CD4-positive, alpha-beta T cell (primary cell): ENCODE data around the gene MMP19. TPM values are rescaled to one million over a fixed set of nuclear protein-coding genes. Genes with fewer than 3 reads are reported as not detected.

ENCODE experiments used
- ATAC-seq: fragments of 200-7000 bp; cut with Tn5 transposase; one replicate; pipeline ENCODE4 v1.10.0; 2022; ENCODE audit warnings: mild to moderate bottlenecking; ENCODE audit not compliant: poor library complexity
- CTCF ChIA-PET: fragments of 350-600 bp; sonication (Branson Sonifier 250); formaldehyde crosslinking; loops from one replicate; lab custom pipeline; 2021; ENCODE audit warnings: antibody characterized with exemption, inconsistent platforms; lab: Charles Lee
- POLR2A ChIA-PET: fragments of 350-600 bp; sonication (Branson Sonifier 250); formaldehyde crosslinking; loops from one replicate; lab custom pipeline; 2021; ENCODE audit warnings: antibody characterized with exemption, inconsistent platforms; lab: Charles Lee
- DNase-seq, 14 experiments: peaks; one replicate each; pipeline ENCODE4 v3.0.0-alpha.2; 2013 to 2020; ENCODE audit warnings: mixed read lengths in 2 of 14
- H3K27ac ChIP-seq, 2 donors: one replicate each; pipeline versions ENCODE4 v1.5.1 to v1.7.0; 2013; ENCODE audit warnings: low read length in 2 of 2, low read depth in 1 of 2, mild to moderate bottlenecking in 1 of 2
- H3K27me3 ChIP-seq, 2 experiments: 1 replicate in 1 of 2; 2 replicates in 1 of 2; pipeline versions ENCODE4 v1.6.1 to v1.7.0; 2013; ENCODE audit warnings: low read length in 2 of 2, control low read depth in 1 of 2, mild to moderate bottlenecking in 1 of 2, moderate library complexity in 1 of 2; ENCODE audit not compliant: insufficient read depth in 2 of 2, control insufficient read depth in 1 of 2
- H3K36me3 ChIP-seq: one replicate; pipeline ENCODE4 v1.6.1; 2013; ENCODE audit warnings: low read length, control low read depth; ENCODE audit not compliant: insufficient read depth
- H3K4me1 ChIP-seq: one replicate; pipeline ENCODE4 v1.6.1; 2013; ENCODE audit warnings: low read length, control low read depth; ENCODE audit not compliant: insufficient read depth
- H3K4me3 ChIP-seq: one replicate; pipeline ENCODE4 v1.5.1; 2013; ENCODE audit warnings: mild to moderate bottlenecking, low read length, moderate library complexity
- H3K9me3 ChIP-seq, 2 experiments: 1 replicate in 1 of 2; 2 replicates in 1 of 2; pipeline versions ENCODE4 v1.6.1 to v1.7.0; 2013; ENCODE audit warnings: low read length in 2 of 2, mild to moderate bottlenecking in 2 of 2, control low read depth in 1 of 2, moderate library complexity in 1 of 2; ENCODE audit not compliant: control insufficient read depth in 1 of 2, insufficient read depth in 1 of 2
- H3K27ac Mint-ChIP-seq: one replicate; pipeline ENCODE4 v1.8.0; 2020; ENCODE audit warnings: mixed read lengths
- H3K27me3 Mint-ChIP-seq: one replicate; pipeline ENCODE4 v1.8.0; 2021; ENCODE audit warnings: mixed read lengths
- H3K36me3 Mint-ChIP-seq: one replicate; pipeline ENCODE4 v1.8.0; 2021; ENCODE audit warnings: low read depth, mixed read lengths
- H3K4me1 Mint-ChIP-seq: one replicate; pipeline ENCODE4 v1.8.0; 2021; ENCODE audit warnings: low read depth, mixed read lengths
- H3K4me3 Mint-ChIP-seq: one replicate; pipeline ENCODE4 v1.8.0; 2020; ENCODE audit warnings: mild to moderate bottlenecking, mixed read lengths
- H3K9me3 Mint-ChIP-seq: one replicate; pipeline ENCODE4 v1.8.0; 2020; ENCODE audit warnings: mixed read lengths
- intact Hi-C, 2 experiments: fragments of 100-400 bp; cut with DNase I in 1 of 2; cut with micrococcal nuclease in 1 of 2; formaldehyde crosslinking; loops; one replicate each; pipeline versions ENCODE4 v1.15.1 to v1.9.0; 2023 to 2025; cut with DNase I, micrococcal nuclease
- total RNA-seq, 174 experiments: library from RNA in 2 of 174; stranded (reverse) in 2 of 174; gene quantifications; one replicate each; pipeline ENCODE4 v1.2.3 and lab custom pipeline; 2021 to 2026
- TF ChIP-seq, protein P1 (sequence below): fragments of 200-600 bp; IDR thresholded peaks from one replicate; pipeline ENCODE4 v1.8.0; 2022; ENCODE audit warnings: antibody characterized with exemption, mild to moderate bottlenecking

The MMP19 gene
- total RNA-seq, 2 experiments from 2014 or later: not detected

DNA sequence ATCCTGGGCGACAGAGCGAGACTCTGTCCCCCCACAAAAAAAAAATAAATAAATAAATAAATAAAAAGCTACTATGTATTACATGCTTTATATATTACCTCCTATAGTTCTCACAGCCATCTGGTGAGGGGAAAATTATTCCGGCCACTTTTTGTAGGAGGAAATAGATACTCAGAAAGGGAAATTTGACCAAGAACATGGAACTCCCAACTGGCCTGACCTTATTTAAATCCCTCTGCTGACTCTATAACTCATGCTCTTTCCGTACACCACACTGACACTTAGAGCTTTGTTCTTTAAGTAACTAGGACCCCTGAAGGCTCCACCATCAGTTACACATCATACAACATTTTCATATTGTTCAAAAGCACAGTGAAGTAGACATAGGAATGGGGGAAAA lies 2.2 kb upstream of the MMP19 start:
- Mint-ChIP-seq H3K27me3 (no peaks in the 10 kb centered on the region), H3K4me3 (no peak overlapping the region), H3K4me1 (peaks cover 4% of the 10 kb centered on the region), H3K36me3 (no peaks in the 10 kb centered on the region), H3K27ac (no peak overlapping the region), H3K9me3 (no peaks in the 10 kb centered on the region)
- TF ChIP-seq, protein P1, sequence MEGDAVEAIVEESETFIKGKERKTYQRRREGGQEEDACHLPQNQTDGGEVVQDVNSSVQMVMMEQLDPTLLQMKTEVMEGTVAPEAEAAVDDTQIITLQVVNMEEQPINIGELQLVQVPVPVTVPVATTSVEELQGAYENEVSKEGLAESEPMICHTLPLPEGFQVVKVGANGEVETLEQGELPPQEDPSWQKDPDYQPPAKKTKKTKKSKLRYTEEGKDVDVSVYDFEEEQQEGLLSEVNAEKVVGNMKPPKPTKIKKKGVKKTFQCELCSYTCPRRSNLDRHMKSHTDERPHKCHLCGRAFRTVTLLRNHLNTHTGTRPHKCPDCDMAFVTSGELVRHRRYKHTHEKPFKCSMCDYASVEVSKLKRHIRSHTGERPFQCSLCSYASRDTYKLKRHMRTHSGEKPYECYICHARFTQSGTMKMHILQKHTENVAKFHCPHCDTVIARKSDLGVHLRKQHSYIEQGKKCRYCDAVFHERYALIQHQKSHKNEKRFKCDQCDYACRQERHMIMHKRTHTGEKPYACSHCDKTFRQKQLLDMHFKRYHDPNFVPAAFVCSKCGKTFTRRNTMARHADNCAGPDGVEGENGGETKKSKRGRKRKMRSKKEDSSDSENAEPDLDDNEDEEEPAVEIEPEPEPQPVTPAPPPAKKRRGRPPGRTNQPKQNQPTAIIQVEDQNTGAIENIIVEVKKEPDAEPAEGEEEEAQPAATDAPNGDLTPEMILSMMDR: no peak
- ATAC-seq (no peak), DNase-seq (no peak)
- CTCF ChIA-PET: no interaction called here
- Histone ChIP-seq H3K9me3 (no peaks in the 10 kb centered on the region), H3K27ac (no peak overlapping the region), H3K4me1 (peaks cover 6% of the 10 kb centered on the region), H3K4me3 (no peak overlapping the region), H3K36me3 (no peaks in the 10 kb centered on the region), H3K27me3 (no peaks in the 10 kb centered on the region)
- POLR2A ChIA-PET: no interaction called here
- intact Hi-C loops: no loop called here

DNA sequence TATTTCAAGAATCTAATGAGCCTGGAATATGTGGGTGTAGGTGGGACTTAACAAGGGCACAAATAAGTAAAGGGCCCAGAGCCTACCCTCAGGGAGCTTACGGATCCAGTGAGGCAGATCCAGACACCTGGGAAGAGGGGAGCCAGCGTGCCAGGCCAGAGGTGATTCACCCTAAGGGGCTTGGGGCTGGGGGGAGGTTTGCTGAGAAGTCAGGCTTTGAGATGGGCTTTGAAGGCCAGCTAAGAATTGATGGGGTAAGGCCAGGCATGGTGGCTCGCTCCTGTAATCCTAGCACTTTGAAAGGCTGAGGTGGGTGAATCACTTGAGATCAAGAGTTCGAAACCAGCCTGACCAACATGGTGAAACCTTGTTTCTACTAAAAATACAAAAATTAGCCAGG lies 695 bp upstream of the MMP19 start:
- Histone ChIP-seq H3K4me1 (peaks cover 6% of the 10 kb centered on the region), H3K36me3 (no peaks in the 10 kb centered on the region), H3K27ac (no peak overlapping the region), H3K27me3 (no peaks in the 10 kb centered on the region), H3K4me3 (no peak overlapping the region), H3K9me3 (no peaks in the 10 kb centered on the region)
- TF ChIP-seq, protein P1: no peak
- Mint-ChIP-seq H3K4me1 (peaks cover 4% of the 10 kb centered on the region), H3K27ac (no peak overlapping the region), H3K27me3 (no peaks in the 10 kb centered on the region), H3K9me3 (no peaks in the 10 kb centered on the region), H3K36me3 (no peaks in the 10 kb centered on the region), H3K4me3 (no peak overlapping the region)
- DNase-seq (no peak), ATAC-seq (no peak)
- intact Hi-C loops: no loop called here
- ChIA-PET CTCF (no interaction called here), POLR2A (no interaction called here)

DNA sequence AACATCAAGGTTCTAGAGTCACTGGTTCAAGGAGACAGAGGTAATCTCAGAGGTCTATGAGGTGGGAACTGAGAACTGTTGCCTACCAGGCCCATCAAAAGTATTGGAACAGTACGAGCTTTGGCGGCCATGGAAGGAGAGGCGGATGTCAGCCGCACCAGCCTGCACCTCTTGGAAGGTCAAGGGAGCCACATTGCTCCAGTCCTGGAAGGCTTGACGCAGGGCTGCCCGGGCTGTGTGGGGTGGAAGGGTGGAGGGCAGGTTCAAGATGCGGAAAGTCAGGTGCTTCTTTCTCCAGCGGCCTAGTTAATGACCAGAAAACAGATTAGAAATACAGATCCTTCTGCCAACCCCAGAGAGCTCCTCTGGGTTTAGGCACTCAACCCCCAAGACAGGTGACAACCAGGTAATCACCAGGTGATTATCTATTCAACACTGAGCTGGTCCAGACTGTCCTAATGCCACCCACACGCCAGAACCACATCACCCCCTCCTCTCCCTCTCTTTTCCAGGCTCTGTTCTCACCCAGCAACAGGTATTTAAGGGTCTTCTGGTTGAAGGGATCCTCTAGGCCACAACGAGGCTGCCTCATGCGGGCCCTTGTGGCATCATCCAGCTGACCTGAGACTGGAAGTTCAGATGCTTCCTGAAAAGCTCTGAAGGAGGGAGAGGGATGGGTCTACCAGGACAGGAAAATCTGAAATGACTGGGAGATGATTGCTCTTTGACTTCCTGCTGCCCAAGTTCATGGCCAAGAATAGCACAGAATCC lies 2.0 kb downstream of the MMP19 start:
- intact Hi-C loops: no loop called here
- Histone ChIP-seq H3K36me3 (no peaks in the 10 kb centered on the region), H3K27ac (no peak overlapping the region), H3K27me3 (no peaks in the 10 kb centered on the region), H3K4me3 (no peak overlapping the region), H3K9me3 (no peaks in the 10 kb centered on the region), H3K4me1 (peaks cover 3% of the 10 kb centered on the region)
- POLR2A ChIA-PET: no interaction called here
- Mint-ChIP-seq H3K4me3 (no peak overlapping the region), H3K36me3 (no peaks in the 10 kb centered on the region), H3K27ac (no peak overlapping the region), H3K27me3 (no peaks in the 10 kb centered on the region), H3K9me3 (no peaks in the 10 kb centered on the region), H3K4me1 (peaks cover 14% of the 10 kb centered on the region)
- TF ChIP-seq, protein P1: no peak
- CTCF ChIA-PET: no interaction called here
- no peak for DNase-seq
- no peak for ATAC-seq
